CD8-positive, alpha-beta memory T cell (primary cell): ENCODE measurements around the gene PADI1. TPM values are rescaled to one million over a fixed set of nuclear protein-coding genes. Genes with fewer than 3 reads are reported as not detected.

ENCODE experiments used
- CTCF ChIA-PET: fragments of 350-600 bp; sonication (Branson Sonifier 250); formaldehyde crosslinking; loops from one replicate; lab custom pipeline; 2021; ENCODE audit warnings: antibody characterized with exemption; lab: Charles Lee
- POLR2A ChIA-PET: fragments of 350-600 bp; sonication (Branson Sonifier 250); formaldehyde crosslinking; loops from one replicate; lab custom pipeline; 2021; ENCODE audit warnings: antibody characterized with exemption; lab: Charles Lee
- DNase-seq, 5 donors: peaks; one replicate each; pipeline versions ENCODE4 v3.0.0 to v3.0.0-alpha.2; 2020 to 2022; ENCODE audit warnings: mixed read lengths in 1 of 5
- H3K27ac ChIP-seq: one replicate; pipeline ENCODE4 v1.7.0; 2013; ENCODE audit warnings: low read depth, mild to moderate bottlenecking, low read length, moderate library complexity
- H3K27me3 ChIP-seq: 2 replicates; pipeline ENCODE4 v1.7.0; 2013; ENCODE audit warnings: low read length, mild to moderate bottlenecking; ENCODE audit not compliant: insufficient read depth, poor library complexity, severe bottlenecking
- H3K36me3 ChIP-seq: 2 replicates; pipeline ENCODE4 v1.7.0; 2013; ENCODE audit warnings: mild to moderate bottlenecking, low read length, moderate library complexity; ENCODE audit not compliant: insufficient read depth
- H3K4me1 ChIP-seq: 2 replicates; pipeline ENCODE4 v1.7.0; 2013; ENCODE audit warnings: mild to moderate bottlenecking, low read length, moderate library complexity; ENCODE audit not compliant: insufficient read depth
- H3K4me3 ChIP-seq: 2 replicates; pipeline ENCODE4 v1.7.0; 2013; ENCODE audit warnings: mild to moderate bottlenecking, low read length
- H3K9me3 ChIP-seq: 2 replicates; pipeline ENCODE4 v1.7.0; 2013; ENCODE audit warnings: mild to moderate bottlenecking, low read length
- H3K27ac Mint-ChIP-seq, 8 donors: one replicate each; pipeline ENCODE4 v1.8.0; 2020 to 2021; ENCODE audit warnings: mixed read lengths in 8 of 8, mild to moderate bottlenecking in 6 of 8, inconsistent platforms in 3 of 8, moderate library complexity in 3 of 8
- H3K27me3 Mint-ChIP-seq, 2 donors: one replicate each; pipeline ENCODE4 v1.8.0; 2020 to 2021; ENCODE audit warnings: mixed read lengths in 2 of 2, mild to moderate bottlenecking in 1 of 2, moderate library complexity in 1 of 2
- H3K36me3 Mint-ChIP-seq, 3 donors: one replicate each; pipeline ENCODE4 v1.8.0; 2020 to 2021; ENCODE audit warnings: mixed read lengths in 3 of 3, inconsistent platforms in 1 of 3, mild to moderate bottlenecking in 1 of 3
- H3K4me1 Mint-ChIP-seq, 3 donors: one replicate each; pipeline ENCODE4 v1.8.0; 2020 to 2021; ENCODE audit warnings: mixed read lengths in 3 of 3, inconsistent platforms in 1 of 3, mild to moderate bottlenecking in 1 of 3
- H3K4me3 Mint-ChIP-seq, 7 donors: one replicate each; pipeline ENCODE4 v1.8.0; 2020 to 2021; ENCODE audit warnings: mixed read lengths in 7 of 7, mild to moderate bottlenecking in 6 of 7, moderate library complexity in 4 of 7, inconsistent platforms in 2 of 7
- H3K9me3 Mint-ChIP-seq, 5 donors: one replicate each; pipeline ENCODE4 v1.8.0; 2020 to 2022; ENCODE audit warnings: mixed read lengths in 5 of 5, mild to moderate bottlenecking in 3 of 5, moderate library complexity in 2 of 5, inconsistent platforms in 1 of 5
- polyA plus RNA-seq: library from polyadenylated mRNA; unstranded; fragments of 300-500 nt; fragmentation: Illumina TruSeq; gene quantifications from one replicate; pipeline ENCODE4 v1.2.3, GENCODE V29; 2021
- total RNA-seq, 2 experiments: library from RNA; stranded (reverse); gene quantifications; one replicate each; pipeline ENCODE4 v1.2.3, GENCODE V29; 2021

Gene PADI1
- total and polyA plus RNA-seq, 3 experiments from 2014 or later = not detected

DNA sequence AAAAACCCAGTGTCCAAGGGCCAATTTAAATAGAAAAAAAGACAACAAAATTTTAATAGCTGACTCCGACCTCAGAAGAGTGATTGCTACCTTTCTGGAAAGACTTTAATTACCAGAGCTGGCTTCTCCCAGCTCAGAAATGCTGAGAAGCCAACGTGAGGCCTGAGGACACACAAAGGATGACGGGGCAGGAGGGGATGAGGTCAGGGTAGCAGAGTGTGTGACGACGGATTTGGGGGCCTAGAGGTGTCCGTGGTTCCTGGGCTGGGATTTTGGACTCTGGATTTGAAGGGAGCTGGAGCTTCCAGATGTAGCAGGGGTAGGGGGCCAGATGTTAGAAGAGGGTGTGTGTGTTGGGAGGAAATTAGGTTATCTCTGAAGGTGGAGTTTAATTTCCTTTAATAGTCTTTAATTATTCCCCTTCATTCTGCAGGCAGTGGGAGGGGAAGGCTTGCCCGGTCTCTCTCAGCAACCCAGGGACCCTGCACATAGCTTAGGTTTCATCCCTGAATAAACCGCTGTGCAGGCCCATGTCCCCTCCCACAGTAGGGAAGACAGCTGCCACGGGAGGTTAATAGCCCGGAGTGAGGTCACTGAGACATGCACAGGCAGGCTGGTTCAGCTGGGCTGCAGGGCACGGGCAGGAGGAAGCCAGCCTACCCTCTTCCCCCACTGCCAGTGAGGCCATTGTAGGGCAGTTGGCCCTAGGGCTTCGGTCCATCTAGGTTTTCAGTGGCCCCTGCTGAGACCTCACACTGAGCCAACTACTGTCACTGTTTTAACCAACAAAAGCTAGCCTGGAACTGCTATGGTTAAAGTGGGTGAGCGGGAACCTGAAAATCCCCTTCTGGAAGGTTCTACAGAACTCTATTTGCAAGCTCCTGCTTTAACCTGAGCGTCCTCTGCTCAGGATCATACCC lies 40.2 kb downstream of the PADI1 start:
- Mint-ChIP-seq H3K27me3 (peaks cover 3 to 16% of the 10 kb centered on the region in 2 donors), H3K9me3 (no peaks in the 10 kb centered on the region), H3K4me1 (no peaks in the 10 kb centered on the region), H3K27ac (no peak overlapping the region), H3K36me3 (no peaks in the 10 kb centered on the region), H3K4me3 (no peak overlapping the region)
- no peak for DNase-seq
- no peaks in the 10 kb centered on the region for H3K4me1 ChIP-seq
- POLR2A ChIA-PET = no interaction called here
- no peak overlapping the region for H3K27ac ChIP-seq
- H3K27me3 ChIP-seq = no peaks in the 10 kb centered on the region
- H3K9me3 ChIP-seq = no peaks in the 10 kb centered on the region
- no peak overlapping the region for H3K4me3 ChIP-seq
- CTCF ChIA-PET = interaction anchor here (0.6 to 2.1 kb wide), 3 partner anchors 7 to 265 kb away, joined by 3 to 8 read pairs (median 3); no protein-coding TSS in a partner anchor
- H3K36me3 ChIP-seq = no peaks in the 10 kb centered on the region

DNA sequence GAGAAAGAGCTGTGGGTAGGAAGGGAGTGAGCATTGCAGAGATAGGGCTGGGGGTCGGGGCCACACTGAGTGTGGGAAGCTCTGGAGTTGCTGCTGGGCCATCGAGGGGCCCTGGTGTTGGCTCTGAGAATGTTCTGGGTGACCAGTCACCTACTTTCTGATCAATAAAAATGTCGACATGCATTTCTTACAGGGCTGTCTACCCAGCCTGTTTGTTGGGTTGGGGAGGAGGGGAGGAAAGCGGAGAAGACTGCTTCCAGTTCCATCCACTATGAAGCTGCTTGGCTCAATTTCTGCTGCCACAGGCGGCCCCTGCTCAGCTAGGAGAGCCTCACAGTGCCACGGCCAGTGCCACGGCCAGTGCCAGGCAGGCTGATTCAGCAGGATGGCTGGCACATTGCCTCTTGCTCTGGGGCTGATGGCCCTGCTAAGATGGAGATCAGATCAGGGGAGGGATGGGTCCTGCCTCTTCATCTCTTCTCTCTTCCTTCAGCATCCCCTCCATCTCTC lies 40.9 kb downstream of the PADI1 start:
- ChIA-PET POLR2A (no interaction called here), CTCF (interaction anchor here (1.0 to 2.1 kb wide), 2 partner anchors 8 to 123 kb away, joined by 3 to 8 read pairs; no protein-coding TSS in a partner anchor)
- H3K27ac Mint-ChIP-seq = no peak overlapping the region
- Histone ChIP-seq H3K27me3 (no peaks in the 10 kb centered on the region), H3K36me3 (no peaks in the 10 kb centered on the region), H3K27ac (no peak overlapping the region), H3K9me3 (no peaks in the 10 kb centered on the region), H3K4me1 (no peaks in the 10 kb centered on the region), H3K4me3 (no peak overlapping the region)
- DNase-seq = no peak
- no peaks in the 10 kb centered on the region for H3K9me3 Mint-ChIP-seq
- H3K4me1 Mint-ChIP-seq = no peaks in the 10 kb centered on the region
- no peaks in the 10 kb centered on the region for H3K36me3 Mint-ChIP-seq
- H3K27me3 Mint-ChIP-seq = peaks cover 3 to 22% of the 10 kb centered on the region in 2 donors
- H3K4me3 Mint-ChIP-seq = no peak overlapping the region

DNA sequence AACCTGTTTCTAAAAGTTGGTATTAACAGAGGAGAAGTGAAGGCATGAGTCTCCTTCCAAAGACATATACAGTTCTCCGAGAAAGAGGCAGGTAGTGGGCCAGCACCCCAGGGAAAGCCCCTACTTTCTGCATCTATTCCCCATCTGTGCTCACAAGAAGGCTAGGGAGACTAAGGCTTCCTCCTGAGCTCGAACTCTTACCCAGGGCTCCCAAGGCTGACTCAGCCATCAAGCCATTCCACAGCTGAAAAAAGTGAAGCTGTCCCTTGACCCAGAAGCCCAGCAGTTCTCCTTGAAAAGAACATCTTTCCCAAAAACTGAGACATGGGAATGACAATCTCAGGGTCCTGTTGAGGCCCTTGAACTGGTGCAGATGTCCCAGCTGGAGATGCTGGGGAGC lies 42.0 kb downstream of the PADI1 start:
- POLR2A ChIA-PET = no interaction called here
- Histone ChIP-seq H3K36me3 (no peaks in the 10 kb centered on the region), H3K4me3 (no peak overlapping the region), H3K27ac (no peak overlapping the region), H3K4me1 (no peaks in the 10 kb centered on the region), H3K27me3 (no peaks in the 10 kb centered on the region), H3K9me3 (no peaks in the 10 kb centered on the region)
- no peak for DNase-seq
- Mint-ChIP-seq H3K4me3 (no peak overlapping the region), H3K36me3 (no peaks in the 10 kb centered on the region), H3K4me1 (no peaks in the 10 kb centered on the region), H3K27ac (peak overlapping the region in 1 of 8 donors; percentile 70), H3K27me3 (peaks cover 1 to 24% of the 10 kb centered on the region in 2 donors), H3K9me3 (no peaks in the 10 kb centered on the region)
- CTCF ChIA-PET = interaction anchor here (1.0 to 2.1 kb wide), 2 partner anchors 9 to 124 kb away, joined by 3 to 8 read pairs; no protein-coding TSS in a partner anchor

DNA sequence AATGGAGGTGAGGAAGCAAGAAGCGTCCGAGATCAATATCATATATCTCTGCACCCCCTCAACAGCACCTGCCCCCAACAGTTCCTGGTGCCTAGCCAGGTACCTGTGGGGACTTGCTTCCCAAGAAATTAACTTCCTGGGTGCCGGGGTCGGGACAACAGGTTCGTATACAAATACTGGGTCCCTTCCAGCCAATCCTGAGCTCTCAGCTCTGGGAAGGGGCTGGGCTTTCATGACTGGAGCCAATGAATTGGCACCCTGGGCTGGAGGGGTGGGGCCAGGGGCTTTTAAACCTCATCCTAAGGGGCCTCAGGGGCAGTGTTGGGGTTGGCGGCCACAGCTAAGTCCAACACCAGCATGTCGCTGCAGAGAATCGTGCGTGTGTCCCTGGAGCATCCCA lies 43.9 kb downstream of the PADI1 start, which contains the start of gene PADI3:
Gene PADI3 (plus strand): TSS at position 318 of the 400 bp plus-strand sequence. CDS start 40 bp downstream, at position 358.
- CTCF ChIA-PET = no interaction called here
- Mint-ChIP-seq H3K27ac (no peak within 1 kb of the TSS), H3K4me1 (no peaks in the 10 kb centered on the region), H3K9me3 (no peaks in the 10 kb centered on the region), H3K36me3 (no peaks in the 10 kb centered on the region), H3K4me3 (no peak within 1 kb of the TSS), H3K27me3 (peaks cover 1 to 23% of the 10 kb centered on the region in 2 donors)
- no peaks in the 10 kb centered on the region for H3K9me3 ChIP-seq
- no peaks in the 10 kb centered on the region for H3K36me3 ChIP-seq
- no peaks in the 10 kb centered on the region for H3K27me3 ChIP-seq
- no peak within 1 kb of the TSS for H3K27ac ChIP-seq
- DNase-seq = no peak
- H3K4me3 ChIP-seq = no peak within 1 kb of the TSS
- POLR2A ChIA-PET = no interaction called here
- no peaks in the 10 kb centered on the region for H3K4me1 ChIP-seq

DNA sequence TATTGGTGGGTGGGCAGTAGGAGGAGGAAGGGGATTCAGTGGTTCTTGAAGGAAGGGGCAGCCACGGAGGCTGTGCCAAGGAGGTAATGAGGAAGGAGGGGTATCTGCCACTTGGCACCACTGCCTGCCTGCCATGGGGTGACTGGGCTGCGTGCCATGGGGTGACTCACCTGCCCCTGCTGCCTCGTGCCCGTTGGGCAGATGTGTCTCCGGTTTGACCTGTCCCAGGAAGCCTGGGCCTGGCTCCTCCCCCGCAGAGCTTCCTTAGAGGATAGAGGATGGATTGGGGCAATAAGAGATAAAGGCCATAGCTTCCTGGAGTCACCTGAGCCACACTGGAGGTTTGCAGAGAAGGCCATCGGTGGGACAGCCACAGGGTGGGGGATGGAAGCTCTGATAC lies 45.7 kb downstream of the PADI1 start:
- H3K4me1 ChIP-seq = no peaks in the 10 kb centered on the region
- DNase-seq = no peak
- Mint-ChIP-seq H3K9me3 (no peaks in the 10 kb centered on the region), H3K36me3 (no peaks in the 10 kb centered on the region), H3K4me1 (no peaks in the 10 kb centered on the region), H3K27me3 (peaks cover 5 to 25% of the 10 kb centered on the region in 2 donors), H3K27ac (no peak overlapping the region), H3K4me3 (no peak overlapping the region)
- H3K36me3 ChIP-seq = no peaks in the 10 kb centered on the region
- no peak overlapping the region for H3K27ac ChIP-seq
- H3K4me3 ChIP-seq = no peak overlapping the region
- no peaks in the 10 kb centered on the region for H3K27me3 ChIP-seq
- no peaks in the 10 kb centered on the region for H3K9me3 ChIP-seq
- ChIA-PET POLR2A (no interaction called here), CTCF (no interaction called here)

DNA sequence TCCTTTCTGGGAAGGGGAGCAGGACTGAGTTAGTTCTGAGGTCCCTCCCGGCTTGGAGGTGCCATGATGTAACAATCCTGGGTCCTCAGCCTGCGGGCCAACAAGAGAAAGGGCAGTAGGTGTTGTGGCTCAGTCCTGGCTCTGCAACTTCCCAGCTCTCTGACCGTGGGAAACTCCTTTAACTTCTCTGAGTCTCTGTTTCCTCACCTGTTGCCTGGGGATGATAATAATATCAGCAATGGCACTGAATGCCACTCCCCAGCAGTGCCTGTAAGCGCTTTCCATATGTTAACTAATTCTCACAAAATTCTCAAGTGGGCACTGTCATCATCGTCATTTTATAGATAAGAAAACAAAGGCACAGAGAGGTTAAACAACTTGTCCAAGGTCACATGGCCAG lies 46.3 kb downstream of the PADI1 start:
- Histone ChIP-seq H3K4me1 (no peaks in the 10 kb centered on the region), H3K36me3 (no peaks in the 10 kb centered on the region), H3K4me3 (no peak overlapping the region), H3K27ac (no peak overlapping the region), H3K27me3 (no peaks in the 10 kb centered on the region), H3K9me3 (no peaks in the 10 kb centered on the region)
- Mint-ChIP-seq H3K27me3 (peaks cover 5 to 31% of the 10 kb centered on the region in 2 donors), H3K36me3 (peaks cover 0 to 2% (median 0%) of the 10 kb centered on the region in 3 donors), H3K9me3 (no peaks in the 10 kb centered on the region), H3K4me3 (no peak overlapping the region), H3K4me1 (no peaks in the 10 kb centered on the region), H3K27ac (no peak overlapping the region)
- ChIA-PET CTCF (no interaction called here), POLR2A (no interaction called here)
- DNase-seq = no peak

DNA sequence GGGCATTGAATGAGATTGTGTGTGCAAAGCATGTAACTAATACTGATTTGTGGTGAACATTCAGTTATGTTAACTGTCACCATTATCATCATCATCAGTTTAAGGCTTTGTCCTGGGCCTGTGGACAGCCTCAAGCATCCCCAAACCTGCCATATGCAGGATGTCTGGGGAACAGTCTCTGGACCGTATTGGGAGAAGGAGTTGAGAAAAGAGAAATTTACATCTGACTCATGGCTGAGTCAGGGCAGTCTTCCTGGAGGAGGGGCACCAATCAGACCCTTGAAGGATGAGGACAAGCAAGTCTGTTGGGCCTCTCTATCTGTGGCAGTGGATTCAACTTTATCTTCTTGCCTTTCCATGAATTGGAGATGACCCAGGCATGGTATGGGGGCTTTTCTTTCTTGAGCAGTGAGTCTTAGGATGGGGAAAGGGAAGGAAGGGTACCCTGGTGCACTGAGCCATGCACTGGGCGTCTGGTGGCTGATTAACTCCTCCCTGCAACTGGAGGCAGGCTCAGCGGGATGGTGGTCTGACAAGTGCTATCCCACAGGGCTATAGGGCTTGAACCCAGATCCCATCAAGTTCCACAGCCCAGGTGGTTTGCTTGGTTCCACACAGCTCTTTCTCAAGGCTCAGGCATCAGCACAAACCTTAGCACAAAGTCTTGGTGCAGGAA lies 46.9 kb downstream of the PADI1 start:
- H3K4me1 ChIP-seq = no peaks in the 10 kb centered on the region

DNA sequence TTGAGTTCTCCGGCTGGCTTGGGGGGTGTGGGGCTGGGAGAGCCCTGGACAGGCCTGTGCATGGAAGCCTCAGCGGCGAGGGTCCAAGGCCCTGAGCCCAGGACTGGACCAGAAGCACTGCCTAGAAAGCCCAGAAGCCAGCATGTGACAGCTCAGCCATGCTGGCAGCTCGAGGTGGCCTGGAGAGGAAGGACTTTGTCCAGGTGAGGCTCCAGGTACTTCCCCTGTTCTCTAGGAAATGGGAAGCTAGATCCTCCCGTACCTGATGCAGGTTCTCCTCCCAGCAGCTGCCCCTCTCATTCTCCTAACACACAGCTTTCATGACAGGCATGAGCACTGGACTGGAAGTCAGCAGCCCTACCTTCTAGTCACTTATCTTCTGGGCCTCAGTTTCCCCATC lies 50.4 kb downstream of the PADI1 start:
- Mint-ChIP-seq H3K36me3 (peaks cover 0 to 2% (median 0%) of the 10 kb centered on the region in 3 donors), H3K9me3 (no peaks in the 10 kb centered on the region), H3K4me3 (no peak overlapping the region), H3K27me3 (peaks cover 5 to 27% of the 10 kb centered on the region in 2 donors), H3K27ac (peak overlapping the region in 1 of 8 donors; percentile 43), H3K4me1 (no peaks in the 10 kb centered on the region)
- H3K4me3 ChIP-seq = no peak overlapping the region
- H3K27me3 ChIP-seq = no peaks in the 10 kb centered on the region
- H3K9me3 ChIP-seq = no peaks in the 10 kb centered on the region
- H3K27ac ChIP-seq = no peak overlapping the region
- H3K36me3 ChIP-seq = no peaks in the 10 kb centered on the region
- POLR2A ChIA-PET = no interaction called here
- DNase-seq = no peak
- no peaks in the 10 kb centered on the region for H3K4me1 ChIP-seq
- CTCF ChIA-PET = no interaction called here

More for the DNA sequence above, 46.9 kb downstream of the PADI1 start:
- Mint-ChIP-seq H3K9me3 (no peaks in the 10 kb centered on the region), H3K36me3 (peaks cover 0 to 2% (median 0%) of the 10 kb centered on the region in 3 donors), H3K4me3 (no peak overlapping the region), H3K27me3 (peaks cover 5 to 28% of the 10 kb centered on the region in 2 donors), H3K4me1 (no peaks in the 10 kb centered on the region), H3K27ac (no peak overlapping the region)
- no peaks in the 10 kb centered on the region for H3K36me3 ChIP-seq
- H3K27me3 ChIP-seq = no peaks in the 10 kb centered on the region
- H3K4me3 ChIP-seq = no peak overlapping the region
- H3K27ac ChIP-seq = no peak overlapping the region
- ChIA-PET POLR2A (no interaction called here), CTCF (no interaction called here)
- H3K9me3 ChIP-seq = no peaks in the 10 kb centered on the region
- no peak for DNase-seq
